HG03196 (cell line): Measurements from ENCODE around the gene MRPS23.

Experiments used
- ATAC-seq: cut with Tn5 transposase; IDR thresholded peaks from one replicate; pipeline ENCODE4 v1.9.1; 2021; ENCODE audit not compliant: unreplicated experiment

MRPS23 gene

GRCh38 chr17:57879437-57880085 is 29.7 kb upstream of the MRPS23 start:
- no peak for ATAC-seq

- ATAC-seq, result no peak
These were observed 28.0 kb upstream of the MRPS23 start for GRCh38 chr17:57877803-57878377.

- ATAC-seq, result no peak
These were observed 27.0 kb upstream of the MRPS23 start for GRCh38 chr17:57876866-57877237.

- ATAC-seq, result no peak
These were observed 26.4 kb upstream of the MRPS23 start for GRCh38 chr17:57876023-57876865.

GRCh38 chr17:57875290-57876022 is 25.6 kb upstream of the MRPS23 start:
- no peak for ATAC-seq

GRCh38 chr17:57874434-57875289 is 24.8 kb upstream of the MRPS23 start:
- no peak for ATAC-seq

GRCh38 chr17:57874058-57874419 is 24.2 kb upstream of the MRPS23 start:
- no peak for ATAC-seq

GRCh38 chr17:57873261-57874057 is 23.6 kb upstream of the MRPS23 start:
- ATAC-seq, result no peak

- ATAC-seq, result no peak
These were observed 22.7 kb upstream of the MRPS23 start for GRCh38 chr17:57872536-57872935.

GRCh38 chr17:57871863-57872262 is 22.0 kb upstream of the MRPS23 start:
- no peak for ATAC-seq

- ATAC-seq, result no peak
These were observed 21.3 kb upstream of the MRPS23 start for GRCh38 chr17:57871155-57871554.

GRCh38 chr17:57870283-57870635 is 20.4 kb upstream of the MRPS23 start:
- ATAC-seq, result no peak

GRCh38 chr17:57869617-57870282 is 19.9 kb upstream of the MRPS23 start:
- no peak for ATAC-seq

- no peak for ATAC-seq
These were observed 19.2 kb upstream of the MRPS23 start for GRCh38 chr17:57868910-57869616.

GRCh38 chr17:57868007-57868909 is 18.4 kb upstream of the MRPS23 start:
- ATAC-seq, result peak; percentile 66

- ATAC-seq, result no peak
These were observed 17.3 kb upstream of the MRPS23 start for GRCh38 chr17:57867126-57867525.

- no peak for ATAC-seq
These were observed 16.9 kb upstream of the MRPS23 start for GRCh38 chr17:57866723-57867122.

- no peak for ATAC-seq
These were observed 16.5 kb upstream of the MRPS23 start for GRCh38 chr17:57866319-57866718.
